Adrenal gland (tissue), 5 donors: ENCODE results near the gene ITFG2.
A peak's percentile ranks its signal among the peaks of the same experiment; 100 is the strongest.

Experiments
- CTCF ChIP-seq, 6 experiments: fragments of 450-650 bp in 4 of 6; fragments of 200-600 bp in 2 of 6; sonication (generic) in 1 of 6; IDR thresholded peaks; 1 replicate in 5 of 6; 2 replicates in 1 of 6; pipeline versions ENCODE4 v1.5.1 to v1.8.0; 2016 to 2021; ENCODE audit warnings: antibody characterized with exemption in 6 of 6, mild to moderate bottlenecking in 2 of 6, moderate library complexity in 1 of 6
- POLR2A ChIP-seq, 2 donors: fragments of 450-650 bp; IDR thresholded peaks; one replicate each; pipeline ENCODE4 v1.6.1; 2017; ENCODE audit warnings: antibody characterized with exemption in 2 of 2, mild to moderate bottlenecking in 2 of 2, moderate library complexity in 1 of 2
- donor health status: DM: no; HTN: no; CAD: no.

- TF ChIP-seq POLR2A (IDR thresholded peaks at IDR 0.05) (no peak), CTCF (IDR thresholded peaks at IDR 0.05) (peak; percentile 59 to 81 (median 70))
Observed at GRCh38 chr12:2853626-2854025, 41.2 kb downstream of the ITFG2 start.
